Muscle of leg (tissue), 11 donors: ENCODE results near the gene YDJC. TPM values are rescaled to one million over a fixed set of nuclear protein-coding genes. Genes with fewer than 3 reads are reported as not detected.
"Not testable (repeated sequence)": the region's sequence is repeated elsewhere in the genome, so short reads cannot be mapped to it uniquely, and the experiment has no call there.

ENCODE experiments used
- DNase-seq: peaks from one replicate; pipeline ENCODE4 v3.0.0; 2013
- H3K27ac ChIP-seq: one replicate; pipeline ENCODE4 v1.5.1; 2013; ENCODE audit warnings: mild to moderate bottlenecking, low read length, control low read depth
- H3K27me3 ChIP-seq: one replicate; pipeline ENCODE4 v1.6.1; 2013; ENCODE audit warnings: low read length; ENCODE audit not compliant: control insufficient read depth, insufficient read depth
- H3K36me3 ChIP-seq: one replicate; pipeline ENCODE4 v1.6.1; 2013; ENCODE audit warnings: low read length; ENCODE audit not compliant: control insufficient read depth, insufficient read depth
- H3K4me1 ChIP-seq: one replicate; pipeline ENCODE4 v1.6.1; 2013; ENCODE audit warnings: low read length; ENCODE audit not compliant: control insufficient read depth, insufficient read depth
- H3K4me3 ChIP-seq: one replicate; pipeline ENCODE4 v1.5.1; 2013; ENCODE audit warnings: low read length, control low read depth
- H3K9me3 ChIP-seq: replicated peaks from 2 replicates; pipeline ENCODE4 v1.6.1; 2013; ENCODE audit warnings: low read depth, low read length; ENCODE audit not compliant: control insufficient read depth
- WGBS: methylation state at CpG from one replicate; pipeline ENCODE4 v1.1.5; 2013; ENCODE audit warnings: missing lambda C conversion rate; ENCODE audit not compliant: insufficient coverage; 5-methylcytosine and 5-hydroxymethylcytosine counted together
- polyA plus RNA-seq, 8 donors: library from polyadenylated mRNA; unstranded; fragments of 120-200 nt; gene quantifications; one replicate each; pipeline versions ENCODE4 v1.2.1 to v1.2.3, GENCODE V29; 2013; ENCODE audit warnings: inconsistent platforms in 1 of 8, low replicate concordance in 1 of 8; ENCODE audit not compliant: insufficient read length in 8 of 8, insufficient read depth in 1 of 8
- total RNA-seq: library from RNA; stranded (reverse); fragments of 120-200 nt; gene quantifications from one replicate; pipeline ENCODE4 v1.2.4, GENCODE V29; 2013

Gene YDJC
- total and polyA plus RNA-seq, 9 donors: 4.2 to 8.5 (median 5.3) TPM

DNA sequence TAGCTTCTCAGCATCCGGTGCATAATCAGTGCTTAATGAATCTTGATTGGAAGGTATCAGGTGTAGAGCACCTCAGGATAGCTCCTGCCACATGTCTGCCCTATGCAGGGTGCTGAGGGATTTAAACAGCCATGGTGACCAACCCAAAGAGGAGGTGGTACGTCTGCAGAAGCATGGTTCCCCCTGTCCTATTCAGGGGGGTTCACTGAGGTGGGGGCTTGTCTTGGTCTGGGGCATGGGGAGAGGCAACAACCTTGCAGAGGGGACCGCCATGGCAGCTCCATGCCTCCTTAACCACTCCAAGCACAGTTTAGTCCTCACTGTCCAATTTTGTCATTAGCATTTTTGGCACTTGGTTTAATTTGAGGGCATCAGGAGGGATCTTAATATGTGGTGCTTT, 37.4 kb downstream of the YDJC start:
- Histone ChIP-seq H3K9me3 (no peaks in the 10 kb centered on the region), H3K4me1 (peaks cover 23% of the 10 kb centered on the region), H3K27me3 (no peaks in the 10 kb centered on the region), H3K27ac (no peak overlapping the region), H3K36me3 (peaks cover 42% of the 10 kb centered on the region), H3K4me3 (no peak overlapping the region)
- no peak for DNase-seq
- no CpG with 5 or more reads among the region's 3 CpGs for WGBS

DNA sequence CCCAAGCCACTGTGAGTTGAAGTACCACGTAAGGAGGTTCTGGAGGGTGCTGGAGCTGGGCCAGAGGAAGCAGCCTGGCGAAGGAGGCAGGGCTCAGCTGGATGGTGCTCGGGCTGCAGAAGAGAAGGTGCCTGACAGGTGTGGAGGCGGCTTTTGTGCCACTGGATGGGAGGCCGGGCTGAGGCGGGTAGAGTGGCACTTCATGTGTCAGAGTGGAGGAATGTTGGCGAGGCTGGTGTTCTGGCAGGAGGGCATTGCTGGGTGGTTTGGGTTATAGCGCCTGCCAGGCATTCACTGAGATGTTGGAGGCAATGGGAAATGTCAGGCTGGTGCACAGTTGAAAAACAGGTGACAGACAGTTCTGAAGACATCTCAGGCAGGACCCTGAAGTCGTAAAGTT, 38.1 kb downstream of the YDJC start:
- Histone ChIP-seq H3K9me3 (no peaks in the 10 kb centered on the region), H3K27ac (no peak overlapping the region), H3K4me1 (peaks cover 25% of the 10 kb centered on the region), H3K36me3 (peaks cover 39% of the 10 kb centered on the region), H3K27me3 (no peaks in the 10 kb centered on the region), H3K4me3 (no peak overlapping the region)
- 85% methylated on average over 9 of the region's 9 CpGs for WGBS
- DNase-seq: no peak

DNA sequence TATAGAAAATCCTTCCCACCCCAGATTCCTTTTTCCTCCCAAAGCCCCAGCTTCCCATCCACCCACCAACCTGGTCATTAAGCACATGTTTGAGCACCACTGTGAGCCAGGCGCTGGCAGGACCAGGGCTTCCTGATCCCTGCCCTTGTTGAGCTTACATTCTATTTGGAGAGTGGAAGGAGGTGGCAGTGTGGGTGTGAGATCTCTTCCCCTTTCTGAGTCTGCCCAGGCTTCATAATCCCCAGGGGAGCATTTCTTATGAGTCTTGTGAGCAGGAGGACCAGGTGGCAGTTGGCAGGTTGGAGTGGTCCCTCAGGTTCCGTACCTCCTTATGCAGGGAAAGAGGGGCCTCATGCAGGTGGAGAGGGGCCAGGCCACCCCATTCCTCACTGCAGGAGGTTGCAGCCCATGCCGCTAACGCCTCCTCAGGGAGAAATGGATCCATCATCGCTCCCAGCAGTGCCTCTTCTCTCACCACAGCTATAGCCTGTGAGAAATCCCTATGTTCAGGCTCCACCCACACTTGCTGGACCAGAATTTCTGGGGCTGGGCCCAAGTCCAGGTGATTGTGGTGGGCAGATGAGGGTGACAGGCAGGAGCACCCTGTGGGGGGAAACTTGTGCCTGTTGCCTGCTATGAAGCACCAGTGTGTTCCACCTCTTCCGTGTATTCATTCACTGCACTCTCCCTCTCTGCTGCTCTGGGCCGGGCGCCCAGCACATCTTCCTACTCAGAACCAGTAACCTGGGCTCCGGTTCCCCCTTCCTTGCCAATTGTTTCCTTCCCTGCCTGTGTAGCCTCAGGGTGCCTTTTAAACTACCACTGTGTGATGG, 38.8 kb downstream of the YDJC start:
- H3K27ac ChIP-seq: no peak overlapping the region
- no peaks in the 10 kb centered on the region for H3K27me3 ChIP-seq
- DNase-seq: no peak
- H3K9me3 ChIP-seq: no peaks in the 10 kb centered on the region
- H3K36me3 ChIP-seq: peaks cover 37% of the 10 kb centered on the region
- 67% methylated on average over 4 of the region's 9 CpGs for WGBS
- no peak overlapping the region for H3K4me3 ChIP-seq
- peaks cover 25% of the 10 kb centered on the region for H3K4me1 ChIP-seq

DNA sequence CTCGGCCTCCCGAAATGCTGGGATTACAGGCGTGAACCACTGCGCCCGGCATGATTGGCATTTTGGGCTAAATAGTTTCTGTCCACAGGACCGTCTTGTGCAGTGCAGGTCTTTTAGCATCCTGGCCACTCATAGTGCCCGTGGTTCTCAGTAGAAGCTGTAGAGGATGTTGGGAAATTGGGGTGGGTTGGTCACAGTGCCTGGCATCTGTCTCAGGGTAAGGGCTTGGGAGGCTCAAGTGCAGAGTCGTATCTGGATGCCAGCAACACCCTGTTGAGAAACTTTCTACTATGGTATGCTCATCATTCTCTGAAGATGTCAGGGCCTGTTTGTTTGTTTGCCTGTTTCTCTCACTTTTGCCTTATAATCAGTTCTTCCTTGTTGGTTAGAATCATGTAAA, 40.4 kb downstream of the YDJC start:
- peaks cover 25% of the 10 kb centered on the region for H3K4me1 ChIP-seq
- DNase-seq: no peak
- no peaks in the 10 kb centered on the region for H3K9me3 ChIP-seq
- H3K27me3 ChIP-seq: no peaks in the 10 kb centered on the region
- no peak overlapping the region for H3K4me3 ChIP-seq
- peaks cover 25% of the 10 kb centered on the region for H3K36me3 ChIP-seq
- 91% methylated on average over 7 of the region's 8 CpGs for WGBS
- H3K27ac ChIP-seq: no peak overlapping the region

DNA sequence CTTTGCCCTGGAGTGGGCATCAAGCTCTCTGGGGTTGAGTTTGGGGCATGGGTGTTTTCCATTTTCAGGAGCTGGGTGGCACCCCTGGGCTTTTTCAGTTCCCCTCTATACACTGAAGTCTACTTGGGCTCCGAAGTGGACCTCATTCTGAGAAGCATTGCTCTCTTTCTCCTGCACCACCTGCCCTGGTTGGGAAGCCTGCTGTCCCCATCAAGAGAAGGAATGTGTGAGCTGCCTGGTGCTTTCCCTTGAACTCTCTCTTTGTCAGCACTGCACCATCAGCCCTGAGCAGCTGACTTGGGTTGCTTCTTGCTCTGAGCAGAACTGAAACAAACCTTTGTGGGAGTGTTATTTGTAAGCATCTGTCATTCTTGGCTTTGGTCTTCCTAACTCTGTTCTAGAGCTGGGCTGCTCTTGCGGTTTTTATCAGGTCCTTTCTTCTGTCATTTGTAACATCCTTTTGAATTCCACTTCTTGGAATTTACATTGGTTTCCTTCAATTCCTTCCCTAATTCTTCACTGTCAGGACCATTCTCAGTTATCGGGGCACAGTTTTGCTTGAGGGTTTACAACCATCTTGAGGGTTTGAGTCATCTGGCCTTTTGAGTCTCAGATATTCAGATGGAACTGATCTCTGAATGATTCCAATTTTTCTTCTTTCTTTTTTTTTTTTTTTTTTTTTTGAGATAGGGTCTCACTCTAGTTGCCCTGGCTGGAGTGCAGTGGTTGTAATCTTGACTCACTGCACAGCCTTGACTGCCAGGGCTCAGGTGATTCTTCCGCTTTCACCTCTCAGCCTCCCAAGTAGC, 41.8 kb downstream of the YDJC start:
- 80% methylated on average over 2 of the region's 4 CpGs for WGBS
- no peak overlapping the region for H3K4me3 ChIP-seq
- peak; percentile 57 for DNase-seq
- peaks cover 14% of the 10 kb centered on the region for H3K36me3 ChIP-seq
- H3K27ac ChIP-seq: no peak overlapping the region
- no peaks in the 10 kb centered on the region for H3K9me3 ChIP-seq
- H3K4me1 ChIP-seq: peaks cover 26% of the 10 kb centered on the region
- no peaks in the 10 kb centered on the region for H3K27me3 ChIP-seq

DNA sequence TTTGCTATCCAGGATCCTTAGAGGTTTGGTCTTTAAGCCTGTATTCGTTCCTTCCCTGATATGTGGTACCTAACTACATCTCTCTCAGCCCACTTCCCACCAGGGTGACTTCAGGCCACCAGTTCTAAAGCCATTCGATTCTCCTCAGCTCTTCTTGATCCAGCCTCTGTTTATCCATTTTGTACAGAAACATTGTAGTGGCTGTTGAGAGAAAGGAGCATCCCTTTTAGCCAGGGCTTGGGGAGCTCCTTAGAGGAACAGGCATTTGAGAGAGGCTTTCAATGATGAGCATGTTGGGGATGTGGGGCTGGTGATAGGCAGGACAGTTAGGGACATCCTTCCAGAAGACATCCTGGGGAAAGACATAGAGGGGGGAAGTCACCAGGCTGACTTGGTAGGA, 44.4 kb downstream of the YDJC start:
- Histone ChIP-seq H3K4me3 (no peak overlapping the region), H3K27ac (no peak overlapping the region), H3K9me3 (no peaks in the 10 kb centered on the region), H3K36me3 (peaks cover 6% of the 10 kb centered on the region), H3K27me3 (no peaks in the 10 kb centered on the region), H3K4me1 (peaks cover 16% of the 10 kb centered on the region)
- DNase-seq: no peak
- WGBS: no CpG with 5 or more reads among the region's 2 CpGs

DNA sequence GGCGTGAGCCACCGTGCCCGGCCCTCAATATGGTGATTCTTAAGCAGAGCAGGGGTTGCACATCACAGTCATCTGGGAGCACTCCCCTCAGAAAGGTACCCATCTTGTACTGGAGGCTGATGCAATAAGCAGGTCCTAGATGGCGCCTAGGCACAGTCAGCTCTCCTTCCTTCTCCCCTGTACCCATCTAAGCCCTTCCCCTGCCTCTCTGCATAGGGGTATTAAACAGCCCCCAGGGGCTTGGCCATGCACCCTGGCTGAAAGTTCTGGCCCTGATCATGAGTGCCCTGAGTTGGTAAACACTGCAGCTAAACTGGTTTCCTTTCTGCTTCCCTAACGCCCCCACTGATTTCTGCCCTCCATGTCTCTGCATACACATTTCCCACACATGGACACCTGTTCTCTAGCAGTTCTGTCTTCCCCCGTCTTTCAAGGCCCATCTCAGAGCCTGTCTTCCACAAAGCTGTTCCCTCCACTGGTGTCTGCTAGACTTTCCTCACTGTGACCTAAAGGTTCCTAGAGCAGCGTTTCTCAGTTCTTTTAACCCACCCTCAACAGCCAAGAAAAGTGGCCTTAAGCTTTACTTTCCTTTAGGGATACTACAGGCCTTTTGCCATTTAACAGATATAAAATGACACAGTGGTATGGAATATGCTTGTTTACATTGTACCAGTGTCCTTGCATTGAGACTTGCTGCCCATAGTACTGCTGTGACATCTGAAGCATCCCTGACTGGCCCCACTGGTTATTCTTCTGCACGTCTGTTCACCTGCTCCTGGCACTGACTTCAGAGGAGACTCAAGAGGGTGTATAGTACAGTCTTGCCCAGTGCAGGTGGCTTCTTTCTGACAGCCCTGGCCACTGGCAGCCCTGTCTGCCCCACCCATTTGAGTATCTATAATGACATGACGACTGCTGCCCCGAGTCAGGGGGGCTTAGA, 46.8 kb downstream of the YDJC start:
- no peak for DNase-seq
- 70% methylated on average over 7 of the region's 10 CpGs for WGBS
- Histone ChIP-seq H3K27me3 (no peaks in the 10 kb centered on the region), H3K27ac (no peak overlapping the region), H3K9me3 (no peaks in the 10 kb centered on the region), H3K4me3 (no peak overlapping the region), H3K4me1 (peaks cover 14% of the 10 kb centered on the region), H3K36me3 (peaks cover 11% of the 10 kb centered on the region)

DNA sequence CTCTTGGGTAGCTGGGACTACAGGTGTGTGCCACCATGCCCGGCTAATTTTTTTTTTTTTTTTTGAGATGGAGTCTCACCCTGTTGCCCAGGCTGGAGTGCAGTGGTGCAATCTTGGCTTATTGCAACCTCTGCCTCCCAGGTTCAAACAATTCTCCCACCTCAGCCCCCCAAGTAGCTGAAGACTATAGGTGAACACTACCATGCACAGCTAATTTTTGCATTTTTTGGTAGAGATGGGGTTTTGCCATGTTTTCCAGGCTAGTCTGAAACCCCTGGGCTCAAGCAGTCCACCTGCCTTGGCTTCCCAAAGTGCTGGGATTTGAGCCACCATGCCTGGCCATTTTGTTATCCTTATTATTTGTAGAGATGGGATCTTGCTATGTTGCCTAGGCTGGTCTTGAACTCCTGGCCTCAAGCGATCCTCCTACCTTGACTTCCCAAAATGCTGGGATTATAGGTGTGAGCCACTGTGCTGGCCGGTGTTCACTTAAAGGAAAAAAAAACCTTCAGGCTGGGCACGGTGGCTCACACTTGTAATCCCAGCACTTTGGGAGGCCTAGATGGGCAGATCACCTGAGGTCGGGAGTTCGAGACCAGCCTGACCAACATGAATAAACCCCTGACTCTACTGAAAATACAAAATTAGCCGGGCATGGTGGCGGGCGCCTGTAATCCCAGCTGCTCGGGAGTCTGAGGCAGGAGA, 48.7 kb downstream of the YDJC start:
- not testable (repeated sequence) for H3K27me3 ChIP-seq, DNase-seq, H3K27ac ChIP-seq, H3K4me1 ChIP-seq, H3K9me3 ChIP-seq, H3K4me3 ChIP-seq
- H3K36me3 ChIP-seq: peaks cover 11% of the 10 kb centered on the region
- no CpG with 5 or more reads among the region's 10 CpGs for WGBS

DNA sequence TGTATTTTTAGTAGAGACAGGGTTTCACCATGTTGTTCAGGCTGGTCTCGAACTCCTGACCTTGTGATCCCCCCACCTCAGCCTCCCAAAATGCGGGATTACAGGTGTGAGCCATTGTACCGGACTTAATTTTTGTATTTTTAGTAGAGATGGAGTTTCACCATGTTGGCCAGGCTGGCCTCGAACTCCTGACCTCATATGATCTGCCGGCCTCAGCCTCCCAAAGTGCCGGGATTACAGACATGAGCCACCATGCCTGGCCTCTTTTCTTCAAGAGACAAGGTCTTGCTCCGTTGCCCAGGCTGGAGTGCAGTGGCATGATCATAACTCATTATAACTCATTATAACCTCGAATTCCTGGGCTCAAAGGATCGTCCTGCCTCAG, 49.2 kb downstream of the YDJC start:
- H3K4me3 ChIP-seq, DNase-seq, H3K27me3 ChIP-seq, H3K27ac ChIP-seq, H3K9me3 ChIP-seq, H3K4me1 ChIP-seq: not testable (repeated sequence)
- H3K36me3 ChIP-seq: peaks cover 11% of the 10 kb centered on the region
- 92% methylated on average over 5 of the region's 9 CpGs for WGBS
